OCI-LY1 (cell line): ENCODE measurements around the gene ZNF407.

Experiments
- EZH2 ChIP-seq: fragments of 200-600 bp; sonication (generic), shearing (Covaris generic); IDR thresholded peaks from 2 replicates; pipeline ENCODE4 v1.8.0; 2017; ENCODE audit warnings: borderline replicate concordance, mixed run types, mild to moderate bottlenecking, antibody characterized with exemption, low read length, moderate library complexity, mixed read lengths
- TF ChIP-seq, protein P1 (sequence below): fragments of 200-600 bp; sonication (generic), shearing (Covaris generic); IDR thresholded peaks from 2 replicates; pipeline ENCODE4 v1.5.1; 2017; ENCODE audit warnings: mild to moderate bottlenecking, antibody characterized with exemption, low read length, moderate library complexity, mixed read lengths

DNA sequence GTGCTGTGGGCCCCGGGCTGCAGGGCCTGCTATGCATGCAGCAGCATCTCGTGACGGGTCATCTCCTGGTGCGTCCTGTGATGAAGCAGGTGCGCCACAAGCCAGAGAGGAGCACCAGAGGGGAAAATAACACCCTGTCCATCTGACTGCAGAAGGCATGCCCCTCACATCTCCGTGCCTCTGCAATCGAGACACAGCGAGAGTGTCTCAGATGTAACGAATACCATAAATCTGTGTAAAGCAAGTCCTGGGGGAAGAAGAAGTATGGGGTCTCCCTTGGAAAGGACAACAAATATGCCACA lies 473.8 kb downstream of the ZNF407 start:
- TF ChIP-seq, protein P1, sequence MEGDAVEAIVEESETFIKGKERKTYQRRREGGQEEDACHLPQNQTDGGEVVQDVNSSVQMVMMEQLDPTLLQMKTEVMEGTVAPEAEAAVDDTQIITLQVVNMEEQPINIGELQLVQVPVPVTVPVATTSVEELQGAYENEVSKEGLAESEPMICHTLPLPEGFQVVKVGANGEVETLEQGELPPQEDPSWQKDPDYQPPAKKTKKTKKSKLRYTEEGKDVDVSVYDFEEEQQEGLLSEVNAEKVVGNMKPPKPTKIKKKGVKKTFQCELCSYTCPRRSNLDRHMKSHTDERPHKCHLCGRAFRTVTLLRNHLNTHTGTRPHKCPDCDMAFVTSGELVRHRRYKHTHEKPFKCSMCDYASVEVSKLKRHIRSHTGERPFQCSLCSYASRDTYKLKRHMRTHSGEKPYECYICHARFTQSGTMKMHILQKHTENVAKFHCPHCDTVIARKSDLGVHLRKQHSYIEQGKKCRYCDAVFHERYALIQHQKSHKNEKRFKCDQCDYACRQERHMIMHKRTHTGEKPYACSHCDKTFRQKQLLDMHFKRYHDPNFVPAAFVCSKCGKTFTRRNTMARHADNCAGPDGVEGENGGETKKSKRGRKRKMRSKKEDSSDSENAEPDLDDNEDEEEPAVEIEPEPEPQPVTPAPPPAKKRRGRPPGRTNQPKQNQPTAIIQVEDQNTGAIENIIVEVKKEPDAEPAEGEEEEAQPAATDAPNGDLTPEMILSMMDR = no peak
- TF ChIP-seq EZH2 = no peak
